ENCODE measurements around the gene ZFPL1. TPM values are rescaled to one million over a fixed set of nuclear protein-coding genes. Genes with fewer than 3 reads are reported as not detected.

The ZFPL1 gene
- total and polyA plus RNA-seq, 4 donors: 12.3 to 19.2 (median 16.3) TPM

DNA sequence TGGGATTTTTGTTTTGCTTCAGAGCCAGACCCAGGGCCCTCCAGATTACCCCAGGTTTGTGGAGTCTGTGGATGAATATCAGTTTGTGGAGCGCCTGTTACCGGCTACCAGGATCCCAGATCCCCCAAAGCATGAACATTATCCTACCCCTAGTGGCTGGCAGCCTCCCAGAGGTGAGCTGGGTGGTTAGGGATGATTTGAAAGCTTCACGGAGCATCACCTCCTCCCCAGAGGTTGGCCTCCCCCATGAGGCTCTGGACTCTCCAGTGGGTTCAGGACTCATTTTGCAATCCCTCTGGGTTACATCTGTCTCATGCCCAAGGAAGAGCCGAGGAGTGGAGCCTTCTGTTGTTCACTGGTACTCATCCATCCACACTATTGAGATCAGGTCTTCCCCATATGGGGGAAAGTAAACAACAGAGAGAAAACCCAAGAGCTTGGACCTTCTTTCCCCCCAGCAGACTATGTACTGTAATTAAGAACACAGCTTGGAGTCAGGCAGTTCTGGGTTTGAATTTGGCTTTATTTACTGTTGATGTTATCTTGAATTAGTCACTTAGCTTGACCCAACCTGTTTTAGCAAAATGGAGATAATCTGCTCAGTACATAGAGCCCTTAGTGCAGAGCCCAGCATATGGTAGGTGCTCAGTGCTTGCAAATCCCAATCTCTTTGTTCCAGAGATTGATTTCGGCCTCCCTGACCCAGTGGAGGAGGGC lies 40.6 kb downstream of the ZFPL1 start:
- 95% methylated on average over 5 of the region's 5 CpGs for WGBS

GRCh38 chr11:65125197-65126056 lies 41.4 kb downstream of the ZFPL1 start:
- H3K4me3 ChIP-seq (ENCODE audit: low read depth in 1 of 3, low read length in 3 of 3): no peak overlapping the region
- DNase-seq (ENCODE audit: low spot score): no peak
- 91% methylated on average over 12 of the region's 12 CpGs for WGBS
- TF ChIP-seq GABPA (IDR thresholded peaks at IDR 0.05 in 1 of 2, conservative IDR thresholded peaks at IDR 0.05 in 1 of 2): no peak
- no peak for TF ChIP-seq FOXA1 (IDR thresholded peaks at IDR 0.05)
- no peak for TF ChIP-seq YY1 (IDR thresholded peaks at IDR 0.05)
- no peak for TF ChIP-seq RXRA (IDR thresholded peaks at IDR 0.05)
- TF ChIP-seq, protein P1, sequence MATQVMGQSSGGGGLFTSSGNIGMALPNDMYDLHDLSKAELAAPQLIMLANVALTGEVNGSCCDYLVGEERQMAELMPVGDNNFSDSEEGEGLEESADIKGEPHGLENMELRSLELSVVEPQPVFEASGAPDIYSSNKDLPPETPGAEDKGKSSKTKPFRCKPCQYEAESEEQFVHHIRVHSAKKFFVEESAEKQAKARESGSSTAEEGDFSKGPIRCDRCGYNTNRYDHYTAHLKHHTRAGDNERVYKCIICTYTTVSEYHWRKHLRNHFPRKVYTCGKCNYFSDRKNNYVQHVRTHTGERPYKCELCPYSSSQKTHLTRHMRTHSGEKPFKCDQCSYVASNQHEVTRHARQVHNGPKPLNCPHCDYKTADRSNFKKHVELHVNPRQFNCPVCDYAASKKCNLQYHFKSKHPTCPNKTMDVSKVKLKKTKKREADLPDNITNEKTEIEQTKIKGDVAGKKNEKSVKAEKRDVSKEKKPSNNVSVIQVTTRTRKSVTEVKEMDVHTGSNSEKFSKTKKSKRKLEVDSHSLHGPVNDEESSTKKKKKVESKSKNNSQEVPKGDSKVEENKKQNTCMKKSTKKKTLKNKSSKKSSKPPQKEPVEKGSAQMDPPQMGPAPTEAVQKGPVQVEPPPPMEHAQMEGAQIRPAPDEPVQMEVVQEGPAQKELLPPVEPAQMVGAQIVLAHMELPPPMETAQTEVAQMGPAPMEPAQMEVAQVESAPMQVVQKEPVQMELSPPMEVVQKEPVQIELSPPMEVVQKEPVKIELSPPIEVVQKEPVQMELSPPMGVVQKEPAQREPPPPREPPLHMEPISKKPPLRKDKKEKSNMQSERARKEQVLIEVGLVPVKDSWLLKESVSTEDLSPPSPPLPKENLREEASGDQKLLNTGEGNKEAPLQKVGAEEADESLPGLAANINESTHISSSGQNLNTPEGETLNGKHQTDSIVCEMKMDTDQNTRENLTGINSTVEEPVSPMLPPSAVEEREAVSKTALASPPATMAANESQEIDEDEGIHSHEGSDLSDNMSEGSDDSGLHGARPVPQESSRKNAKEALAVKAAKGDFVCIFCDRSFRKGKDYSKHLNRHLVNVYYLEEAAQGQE (IDR thresholded peaks at IDR 0.05): no peak
- TF ChIP-seq HNF4A (conservative IDR thresholded peaks at IDR 0.05): no peak
- no peak for TF ChIP-seq JUND (IDR thresholded peaks at IDR 0.05)
- TF ChIP-seq, protein P2, sequence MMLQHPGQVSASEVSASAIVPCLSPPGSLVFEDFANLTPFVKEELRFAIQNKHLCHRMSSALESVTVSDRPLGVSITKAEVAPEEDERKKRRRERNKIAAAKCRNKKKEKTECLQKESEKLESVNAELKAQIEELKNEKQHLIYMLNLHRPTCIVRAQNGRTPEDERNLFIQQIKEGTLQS (IDR thresholded peaks at IDR 0.05): no peak
- no peak for TF ChIP-seq NR2F2 (IDR thresholded peaks at IDR 0.05)
- TF ChIP-seq CTCF (IDR thresholded peaks at IDR 0.05; ENCODE audit: low read depth, low read length, missing input control): no peak
- no peak for TF ChIP-seq RAD21 (IDR thresholded peaks at IDR 0.05)
- TF ChIP-seq ZBTB33 (IDR thresholded peaks at IDR 0.05): no peak
- TF ChIP-seq MAX (IDR thresholded peaks at IDR 0.05): no peak
- no peak for TF ChIP-seq TAF1 (conservative IDR thresholded peaks at IDR 0.05)
- TF ChIP-seq FOXA2 (IDR thresholded peaks at IDR 0.05): no peak

More for the DNA sequence above, 40.6 kb downstream of the ZFPL1 start:
- DNase-seq (ENCODE audit: low spot score): no peak
- Histone ChIP-seq H3K27ac (ENCODE audit: low read depth in 1 of 2, low read length in 2 of 2) (no peak overlapping the region), H3K4me3 (ENCODE audit: low read depth in 1 of 3, low read length in 3 of 3) (no peak overlapping the region), H3K9me3 (ENCODE audit: control insufficient read depth in 4 of 4, low read length in 3 of 4) (no peaks in the 10 kb centered on the region), H3K9ac (ENCODE audit: low read depth in 1 of 2, low read length in 2 of 2) (no peak overlapping the region), H3K27me3 (ENCODE audit: control insufficient read depth in 4 of 4, insufficient read depth in 4 of 4, low read length in 3 of 4) (no peaks in the 10 kb centered on the region), H3K4me1 (ENCODE audit: control insufficient read depth in 4 of 4, insufficient read depth in 4 of 4, low read length in 3 of 4) (peaks cover 2 to 26% (median 23%) of the 10 kb centered on the region in 4 donors), H3K36me3 (ENCODE audit: control insufficient read depth in 4 of 4, insufficient read depth in 3 of 4, low read depth in 1 of 4, low read length in 3 of 4) (peaks cover 21 to 62% (median 45%) of the 10 kb centered on the region in 4 donors)
- TF ChIP-seq RAD21 (IDR thresholded peaks at IDR 0.05) (no peak), JUND (IDR thresholded peaks at IDR 0.05) (no peak), TAF1 (conservative IDR thresholded peaks at IDR 0.05) (no peak), HNF4G (IDR thresholded peaks at IDR 0.05) (no peak)
- TF ChIP-seq, protein P1 (IDR thresholded peaks at IDR 0.05): no peak

More at GRCh38 chr11:65125197-65126056, 41.4 kb downstream of the ZFPL1 start:
- Histone ChIP-seq H3K27ac (ENCODE audit: low read depth in 1 of 2, low read length in 2 of 2) (no peak overlapping the region), H3K9me3 (ENCODE audit: control insufficient read depth in 4 of 4, low read length in 3 of 4) (no peaks in the 10 kb centered on the region), H3K27me3 (ENCODE audit: control insufficient read depth in 4 of 4, insufficient read depth in 4 of 4, low read length in 3 of 4) (no peaks in the 10 kb centered on the region), H3K9ac (ENCODE audit: low read depth in 1 of 2, low read length in 2 of 2) (no peak overlapping the region), H3K36me3 (ENCODE audit: control insufficient read depth in 4 of 4, insufficient read depth in 3 of 4, low read depth in 1 of 4, low read length in 3 of 4) (peaks cover 22 to 62% (median 43%) of the 10 kb centered on the region in 4 donors), H3K4me1 (ENCODE audit: control insufficient read depth in 4 of 4, insufficient read depth in 4 of 4, low read length in 3 of 4) (peaks cover 2 to 18% (median 16%) of the 10 kb centered on the region in 4 donors)
